Nucleus accumbens (tissue), 56 donors: Measurements from ENCODE around the gene SUGCT.

Experiments
- DNase-seq, 56 donors: peaks; one replicate each; lab custom pipeline; 2025; lab: John Stamatoyannopoulos, UW

SUGCT gene

GRCh38 chr7:40833191-40833887, 698.5 kb downstream of the SUGCT start:
- DNase-seq: no peak

- peak in 1 of 56 donors; percentile 16 for DNase-seq
These were observed 699.1 kb downstream of the SUGCT start for GRCh38 chr7:40833888-40834234.

GRCh38 chr7:40836218-40836617, 701.4 kb downstream of the SUGCT start:
- no peak for DNase-seq

GRCh38 chr7:40839881-40840280, 705.1 kb downstream of the SUGCT start:
- no peak for DNase-seq

DNA sequence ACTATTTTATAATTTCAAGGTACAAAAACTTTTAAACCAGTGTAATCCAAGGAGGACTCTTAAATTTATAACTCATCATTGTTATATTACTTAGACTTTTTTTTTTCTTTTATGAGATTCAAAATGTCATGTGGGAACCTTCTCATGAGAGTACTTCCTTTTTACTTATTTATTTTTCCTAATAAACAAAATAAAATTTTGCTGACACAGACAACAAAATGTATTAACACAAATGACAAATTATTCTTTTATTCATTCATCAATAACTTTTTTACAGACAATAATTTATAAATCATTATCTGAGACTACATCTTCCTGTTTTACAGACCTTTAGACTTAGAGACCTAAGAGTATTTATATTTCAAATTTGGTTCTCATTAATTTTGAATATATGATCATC, 706.2 kb downstream of the SUGCT start:
- no peak for DNase-seq

- no peak for DNase-seq
These were observed 707.8 kb downstream of the SUGCT start for GRCh38 chr7:40842641-40843040.

DNA sequence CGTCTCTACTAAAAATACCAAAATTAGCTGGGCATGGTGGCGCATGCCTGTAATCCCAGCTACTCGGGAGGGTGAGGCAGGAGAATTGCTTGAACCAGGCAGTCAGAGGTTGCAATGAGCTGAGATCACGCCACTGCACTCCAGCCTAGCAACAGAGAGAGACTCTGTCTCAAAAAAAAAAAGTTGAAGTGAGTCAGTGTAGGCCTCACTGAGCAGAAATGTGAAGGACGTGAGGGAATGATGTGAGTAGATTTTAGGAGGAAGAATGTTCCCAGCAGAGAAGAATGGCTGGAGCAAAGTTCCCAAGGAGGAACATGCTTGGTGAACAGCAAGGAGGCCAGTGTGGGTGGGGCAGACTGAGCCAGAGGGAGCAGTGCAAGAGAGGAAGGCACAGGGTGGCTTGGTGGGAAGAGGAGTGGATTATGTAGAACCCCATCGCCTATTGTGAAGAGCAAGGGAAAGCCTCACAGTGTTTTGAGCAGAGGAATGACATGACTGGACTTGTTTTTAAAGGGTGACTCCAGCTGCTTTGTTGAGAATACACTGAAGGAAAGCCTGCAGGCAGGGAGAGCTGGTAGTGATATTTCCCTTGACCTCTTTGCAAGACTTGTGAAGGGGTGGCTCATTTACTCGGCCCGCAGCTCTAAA, 708.7 kb downstream of the SUGCT start:
- DNase-seq: no peak

GRCh38 chr7:40845943-40846342, 711.1 kb downstream of the SUGCT start:
- no peak for DNase-seq

- DNase-seq: no peak
These were observed 713.1 kb downstream of the SUGCT start for GRCh38 chr7:40847921-40848320.

DNA sequence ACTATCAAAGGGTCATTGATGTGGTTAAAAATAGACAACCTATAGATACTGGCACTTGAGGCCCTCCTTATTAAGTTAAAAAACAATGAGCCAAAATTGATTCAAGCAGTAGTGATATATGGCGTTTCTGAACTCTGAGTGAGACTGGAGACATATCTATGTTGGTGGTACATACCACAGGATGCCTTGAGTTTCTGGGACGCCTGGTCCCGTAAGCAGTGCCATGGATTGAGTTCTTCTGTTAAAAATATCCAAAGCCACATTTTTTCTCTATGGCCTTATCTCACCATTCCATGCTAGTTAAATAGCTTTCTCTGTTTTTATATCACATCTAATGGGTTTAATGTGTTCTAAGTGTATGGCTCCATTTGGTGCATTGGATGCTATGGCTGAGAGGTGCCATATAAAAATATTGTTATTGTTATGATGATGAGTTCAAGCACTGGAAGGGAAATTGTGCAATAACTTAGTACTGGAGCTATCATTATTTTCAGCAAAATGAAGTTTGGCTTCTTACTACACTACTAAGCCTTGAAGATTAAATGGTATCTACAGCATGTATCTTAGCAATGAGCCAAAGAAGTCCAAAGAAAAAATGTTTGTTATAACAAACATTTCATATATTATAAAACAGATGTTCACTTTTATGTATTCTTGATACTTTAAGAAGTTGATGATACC, 713.9 kb downstream of the SUGCT start:
- DNase-seq: no peak

- no peak for DNase-seq
These were observed 715.2 kb downstream of the SUGCT start for GRCh38 chr7:40850017-40850416.

GRCh38 chr7:40851001-40851400, 716.2 kb downstream of the SUGCT start:
- no peak for DNase-seq

DNA sequence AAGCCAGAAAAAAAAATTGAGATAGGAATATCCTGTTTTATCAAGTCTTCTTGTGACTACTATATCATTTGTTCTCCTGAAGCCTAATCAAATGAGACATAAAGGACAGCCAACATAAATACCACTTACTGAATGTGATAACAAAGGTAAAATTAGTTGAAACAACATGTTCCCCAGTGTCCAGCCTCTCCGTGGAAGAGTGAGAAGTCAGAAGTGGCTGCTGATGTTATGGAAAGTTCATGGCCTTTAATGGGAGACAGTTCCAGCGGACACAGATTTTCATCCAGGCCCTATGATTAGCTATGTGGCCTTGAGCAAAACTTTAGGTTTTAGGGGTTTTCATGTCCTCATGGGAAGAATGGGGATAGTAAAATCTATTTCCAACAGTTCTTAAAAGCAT, 724.3 kb downstream of the SUGCT start:
- no peak for DNase-seq

DNA sequence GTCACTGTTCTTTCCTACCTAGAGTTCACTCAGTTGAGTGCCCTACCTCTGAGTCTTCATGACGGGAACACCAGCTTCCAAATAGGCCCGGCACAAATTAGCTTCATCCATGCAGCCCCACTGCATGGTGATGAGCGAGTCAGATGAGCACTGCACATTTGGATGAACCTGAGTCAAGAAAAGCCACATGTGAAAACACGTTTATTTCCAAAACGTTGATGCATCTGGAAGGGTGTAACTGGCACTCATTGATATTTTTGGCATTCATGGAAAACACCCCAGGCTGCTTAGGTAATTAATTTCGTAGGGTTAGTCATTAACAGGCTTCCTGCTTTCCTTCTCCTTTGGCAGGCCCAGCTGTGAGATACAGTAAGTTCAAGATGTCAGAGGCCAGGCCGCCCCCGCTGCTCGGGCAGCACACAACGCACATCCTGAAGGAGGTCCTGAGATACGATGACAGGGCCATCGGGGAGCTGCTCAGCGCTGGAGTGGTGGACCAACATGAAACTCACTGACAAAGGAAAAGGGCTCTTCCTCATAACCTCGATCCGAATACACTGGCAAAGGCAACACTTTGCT, 725.2 kb downstream of the SUGCT start:
- no peak for DNase-seq

- DNase-seq: no peak
These were observed 730.8 kb downstream of the SUGCT start for GRCh38 chr7:40865441-40866233.

GRCh38 chr7:40866601-40867000, 731.8 kb downstream of the SUGCT start:
- DNase-seq: no peak

- DNase-seq: no peak
These were observed 735.3 kb downstream of the SUGCT start for GRCh38 chr7:40870108-40870507.

DNA sequence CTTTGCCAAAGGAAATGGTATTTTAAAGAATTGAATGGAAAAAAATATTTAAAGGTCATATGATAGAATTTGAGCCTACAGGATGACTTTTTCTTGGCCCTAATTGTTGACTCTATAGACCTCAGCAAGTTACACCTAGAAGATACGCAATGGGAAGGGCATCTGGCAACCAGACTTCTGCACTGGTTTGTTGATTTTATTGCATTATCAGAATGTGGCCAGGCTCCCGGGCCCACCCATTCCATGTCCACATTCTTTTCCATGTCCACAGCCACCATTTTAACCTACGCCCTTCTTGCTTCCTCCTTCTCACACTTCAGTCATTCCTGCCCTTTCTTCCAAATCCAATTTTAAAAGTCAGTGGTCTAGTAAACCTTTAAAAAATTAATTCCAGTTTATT, 738.4 kb downstream of the SUGCT start:
- no peak for DNase-seq

DNA sequence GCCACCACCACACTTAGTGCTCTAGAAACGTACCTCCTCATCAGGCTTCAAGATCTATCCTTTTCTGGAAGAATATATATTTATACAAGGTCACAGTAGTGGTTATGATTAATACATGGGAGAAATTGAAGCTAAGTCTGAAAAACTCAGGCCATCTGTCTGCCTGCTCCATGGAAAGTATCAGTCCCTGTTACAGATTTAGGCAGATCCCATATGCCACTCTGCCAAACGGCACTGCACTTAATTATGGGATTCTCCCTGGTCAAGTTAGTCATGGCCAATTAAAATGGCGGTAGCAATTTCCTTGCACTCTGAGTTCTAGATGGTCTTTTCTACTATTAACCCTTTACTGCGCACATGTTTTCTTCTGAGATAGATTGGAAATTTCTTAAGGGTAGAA, 740.0 kb downstream of the SUGCT start:
- no peak for DNase-seq

- DNase-seq: no peak
These were observed 741.8 kb downstream of the SUGCT start for GRCh38 chr7:40876601-40877000.
